ENCODE measurements around the gene THSD4.

The THSD4 gene

GRCh38 chr15:71559098-71559497 lies 443.8 kb downstream of the THSD4 start:
- no peak for TF ChIP-seq CTCF (IDR thresholded peaks at IDR 0.05; ENCODE audit: low read depth, low read length, missing control alignments)
- no peak overlapping the region for H3K4me3 ChIP-seq (replicated peaks; ENCODE audit: low read depth, low read length)
- DNase-seq (ENCODE audit: extremely low read depth, low read depth): peak; percentile 44

- no peak overlapping the region for H3K4me3 ChIP-seq (replicated peaks; ENCODE audit: low read depth, low read length)
- no peak for DNase-seq (ENCODE audit: extremely low read depth, low read depth)
- no peak for TF ChIP-seq CTCF (IDR thresholded peaks at IDR 0.05; ENCODE audit: low read depth, low read length, missing control alignments)
Measured at GRCh38 chr15:71559616-71560015, 444.3 kb downstream of the THSD4 start.

GRCh38 chr15:71562251-71562650 lies 447.0 kb downstream of the THSD4 start:
- H3K4me3 ChIP-seq (replicated peaks; ENCODE audit: low read depth, low read length): no peak overlapping the region
- TF ChIP-seq CTCF (IDR thresholded peaks at IDR 0.05; ENCODE audit: low read depth, low read length, missing control alignments): no peak
- no peak for DNase-seq (ENCODE audit: extremely low read depth, low read depth)

- TF ChIP-seq CTCF (IDR thresholded peaks at IDR 0.05; ENCODE audit: low read depth, low read length, missing control alignments): no peak
- H3K4me3 ChIP-seq (replicated peaks; ENCODE audit: low read depth, low read length): no peak overlapping the region
- DNase-seq (ENCODE audit: extremely low read depth, low read depth): no peak
Measured at GRCh38 chr15:71564217-71564616, 448.9 kb downstream of the THSD4 start.

- no peak for DNase-seq (ENCODE audit: extremely low read depth, low read depth)
- no peak for TF ChIP-seq CTCF (IDR thresholded peaks at IDR 0.05; ENCODE audit: low read depth, low read length, missing control alignments)
- no peak overlapping the region for H3K4me3 ChIP-seq (replicated peaks; ENCODE audit: low read depth, low read length)
Measured at GRCh38 chr15:71565006-71565405, 449.7 kb downstream of the THSD4 start.

GRCh38 chr15:71565631-71566160 lies 450.4 kb downstream of the THSD4 start:
- H3K4me3 ChIP-seq (replicated peaks; ENCODE audit: low read depth, low read length): no peak overlapping the region
- TF ChIP-seq CTCF (IDR thresholded peaks at IDR 0.05; ENCODE audit: low read depth, low read length, missing control alignments): no peak
- no peak for DNase-seq (ENCODE audit: extremely low read depth, low read depth)

- H3K4me3 ChIP-seq (replicated peaks; ENCODE audit: low read depth, low read length): no peak overlapping the region
- no peak for DNase-seq (ENCODE audit: extremely low read depth, low read depth)
- TF ChIP-seq CTCF (IDR thresholded peaks at IDR 0.05; ENCODE audit: low read depth, low read length, missing control alignments): no peak
Measured at GRCh38 chr15:71566226-71566625, 451.0 kb downstream of the THSD4 start.
